Smooth muscle cell of the brain vasculature (primary cell): ENCODE results near the gene PTPN18.
"Not testable (repeated sequence)": the region's sequence is repeated elsewhere in the genome, so short reads cannot be mapped to it uniquely, and the experiment has no call there.

ENCODE experiments used
- DNase-seq: peaks from one replicate; pipeline ENCODE4 v3.0.0-alpha.2; 2012; ENCODE audit warnings: low read depth, low spot score

PTPN18 gene

GRCh38 chr2:130355578-130356431, at the start of gene PTPN18:
Gene PTPN18 (plus strand): TSS chr2:130356056. CDS start chr2:130356108, 52 bp downstream.
- peak; percentile 58 for DNase-seq

DNA sequence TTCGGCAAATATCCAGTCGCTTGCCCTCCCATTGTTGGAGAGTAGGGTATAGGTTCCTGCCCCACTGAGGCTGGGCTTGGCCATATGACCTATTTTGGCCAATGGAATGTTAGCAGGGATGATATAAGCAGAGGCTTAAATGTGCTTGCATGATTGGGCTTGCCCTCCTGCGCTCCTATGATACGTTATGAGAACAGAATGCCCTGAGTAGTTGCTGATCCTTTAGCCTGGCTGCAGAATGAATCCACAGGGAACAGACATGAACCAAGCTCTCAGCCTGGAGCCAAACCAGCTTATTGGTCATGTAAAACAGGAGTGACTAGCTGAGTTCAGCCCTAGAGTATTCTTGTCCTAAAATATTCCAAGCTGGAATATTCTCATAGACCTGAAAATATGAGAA, 48.0 kb upstream of the PTPN18 start:
- no peak for DNase-seq

GRCh38 chr2:130310881-130311280, 45.0 kb upstream of the PTPN18 start:
- DNase-seq = no peak

DNA sequence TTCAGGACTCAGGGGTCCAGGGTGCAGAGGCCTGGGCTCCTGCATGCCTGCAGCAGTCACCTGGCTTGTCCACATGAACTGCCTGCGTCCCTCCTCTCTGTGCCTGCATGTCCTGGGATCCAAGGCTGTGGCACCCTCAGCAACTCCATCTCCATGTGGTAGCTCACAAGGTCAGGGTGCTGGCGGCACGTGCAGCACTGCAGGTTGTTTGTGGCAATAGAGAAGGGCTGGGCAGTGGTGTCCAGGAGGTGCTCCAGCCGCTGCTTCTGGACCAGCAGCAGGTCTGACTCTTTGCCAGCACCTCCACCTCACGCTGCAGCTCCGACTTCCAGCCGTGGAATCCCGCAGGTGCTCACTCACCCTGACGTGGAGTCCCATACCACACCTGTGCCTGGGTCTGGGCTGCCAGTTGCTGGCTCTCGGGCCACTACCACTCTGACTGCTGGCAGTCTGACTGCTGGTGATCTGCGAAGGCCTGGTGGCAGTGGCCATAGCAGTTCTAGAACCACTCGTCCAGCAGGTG, 42.0 kb upstream of the PTPN18 start:
- DNase-seq = no peak

GRCh38 chr2:130314377-130314776, 41.5 kb upstream of the PTPN18 start:
- DNase-seq = no peak

- no peak for DNase-seq
These were observed 39.3 kb upstream of the PTPN18 start for GRCh38 chr2:130316596-130316995.

- DNase-seq = no peak
These were observed 37.0 kb upstream of the PTPN18 start for GRCh38 chr2:130318906-130319305.

DNA sequence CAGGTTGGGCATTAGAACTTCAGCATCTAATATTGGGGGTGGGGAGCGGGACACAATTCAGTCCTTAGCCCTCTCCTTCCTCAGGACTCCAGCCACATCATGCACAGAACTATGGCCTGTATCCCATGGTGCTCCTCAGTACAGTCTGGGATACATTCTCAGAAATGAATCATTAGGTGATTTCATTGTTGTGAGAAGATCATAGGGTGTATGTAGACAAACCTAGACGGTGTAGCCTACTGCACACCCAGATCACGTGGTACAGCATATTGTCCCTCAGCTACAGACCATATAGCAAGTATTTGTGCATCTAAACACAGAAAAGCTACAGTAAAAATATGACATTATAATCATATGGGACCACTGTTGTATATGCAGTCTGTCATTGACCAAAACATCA, 36.3 kb upstream of the PTPN18 start:
- DNase-seq = no peak

GRCh38 chr2:130327703-130328527, 27.9 kb upstream of the PTPN18 start:
- DNase-seq = no peak

GRCh38 chr2:130328710-130329109, 27.1 kb upstream of the PTPN18 start:
- no peak for DNase-seq

GRCh38 chr2:130332271-130333073, 23.4 kb upstream of the PTPN18 start:
- DNase-seq = peak; percentile 41

DNA sequence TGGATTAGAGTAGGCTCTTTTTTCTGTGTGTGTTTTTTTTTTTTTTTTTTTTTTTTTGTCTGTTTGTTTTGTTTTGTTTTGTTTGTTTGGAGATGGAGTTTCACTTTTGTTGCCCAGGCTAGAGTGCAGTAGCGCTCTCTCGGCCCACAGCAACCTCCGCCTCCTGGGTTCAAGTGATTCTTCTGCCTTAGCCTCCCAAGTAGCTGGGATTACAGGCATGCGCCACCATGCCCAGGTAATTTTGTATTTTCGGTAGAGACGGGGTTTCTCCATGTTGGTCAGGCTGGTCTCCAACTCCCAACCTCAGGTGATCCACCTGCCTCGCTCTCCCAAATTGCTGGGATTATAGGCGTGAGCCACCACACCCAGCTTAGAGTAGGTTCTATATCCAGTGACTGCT, 22.6 kb upstream of the PTPN18 start:
- not testable (repeated sequence) for DNase-seq

DNA sequence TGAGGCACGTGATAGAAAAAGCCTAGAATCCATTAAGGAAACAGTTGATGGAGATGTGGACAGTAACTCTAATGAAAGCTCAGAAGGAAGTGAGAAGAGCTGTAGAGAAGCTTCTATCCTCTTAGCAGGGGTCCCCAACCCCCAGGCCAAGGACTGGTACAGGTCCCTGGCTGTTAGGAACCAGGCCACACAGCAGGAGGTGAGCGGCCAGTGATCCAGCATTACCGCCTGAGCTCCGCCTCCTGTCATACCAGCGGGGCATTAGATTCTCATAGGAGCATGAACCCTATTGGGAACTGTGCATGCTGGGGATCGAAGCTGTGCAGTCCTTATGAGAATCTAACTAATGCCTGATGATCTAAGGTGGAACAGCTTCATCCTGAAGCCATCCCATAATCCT, 21.8 kb upstream of the PTPN18 start:
- DNase-seq = no peak

DNA sequence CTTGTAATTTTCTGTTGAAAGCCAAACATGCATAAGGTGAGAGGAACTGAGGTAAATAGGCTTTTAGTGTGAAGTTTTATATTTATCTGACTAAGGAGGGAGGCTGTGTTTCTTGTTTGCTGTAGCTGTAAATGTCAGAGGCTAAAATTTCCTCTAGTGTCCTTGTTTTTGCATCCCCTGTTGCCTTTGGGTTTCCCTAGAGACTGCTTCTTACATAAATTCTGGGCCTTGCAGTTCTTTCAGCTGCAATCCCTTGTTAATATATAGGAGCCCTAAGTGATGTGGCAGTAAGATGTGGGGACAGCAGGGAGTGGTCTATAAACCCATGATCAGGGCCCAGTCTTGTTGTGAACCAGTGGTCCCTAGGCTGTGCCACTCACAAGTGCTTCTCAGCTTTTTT, 20.6 kb upstream of the PTPN18 start:
- DNase-seq = no peak

DNA sequence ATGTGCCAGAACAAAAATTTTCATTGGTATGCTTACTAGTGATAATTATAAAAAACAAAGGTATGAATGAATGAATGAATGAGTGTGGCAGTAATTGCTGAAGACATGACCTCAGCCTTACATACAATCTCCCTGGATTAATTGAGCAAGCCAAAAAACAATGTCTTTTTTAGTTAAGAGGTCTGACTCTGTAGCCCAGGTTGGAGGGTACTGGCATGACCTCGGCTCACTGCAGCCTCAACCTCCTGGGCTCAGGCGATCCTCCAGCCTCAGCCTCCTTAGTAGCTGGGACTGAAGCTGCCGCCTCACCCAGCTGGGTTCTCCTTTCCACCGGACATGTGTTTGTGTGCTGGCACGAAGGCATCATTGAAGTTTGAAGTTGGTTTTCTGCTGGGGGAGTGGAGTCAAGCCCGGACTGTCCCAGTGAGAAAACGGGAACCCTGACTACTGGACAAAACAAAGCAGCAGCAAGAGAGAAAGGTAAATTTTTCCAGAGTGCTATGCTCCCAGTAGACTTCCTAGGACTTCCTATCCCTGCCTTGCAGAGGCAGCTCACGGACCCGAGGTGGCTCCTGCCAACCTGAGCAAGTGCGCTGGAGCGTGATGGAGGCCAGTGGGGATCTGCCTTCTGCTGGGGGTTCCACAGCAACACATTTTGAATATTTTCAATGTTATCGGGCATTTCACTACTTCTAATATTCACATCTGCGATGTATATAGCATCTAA, 19.5 kb upstream of the PTPN18 start:
- no peak for DNase-seq

GRCh38 chr2:130336877-130337734, 18.8 kb upstream of the PTPN18 start:
- peak; percentile 65 for DNase-seq

GRCh38 chr2:130337735-130338325, 18.0 kb upstream of the PTPN18 start:
- DNase-seq = no peak

- no peak for DNase-seq
These were observed 17.0 kb upstream of the PTPN18 start for GRCh38 chr2:130338793-130339345.
